ENCODE data around the gene ANKRD10. TPM values are rescaled to one million over a fixed set of nuclear protein-coding genes. Genes with fewer than 3 reads are reported as not detected.

ANKRD10 gene
- total and polyA plus RNA-seq, 2 of the 8 experiments (the other 6 are each of a cell fraction or from before 2014, with no cell fraction given), result 146 to 218 TPM

DNA sequence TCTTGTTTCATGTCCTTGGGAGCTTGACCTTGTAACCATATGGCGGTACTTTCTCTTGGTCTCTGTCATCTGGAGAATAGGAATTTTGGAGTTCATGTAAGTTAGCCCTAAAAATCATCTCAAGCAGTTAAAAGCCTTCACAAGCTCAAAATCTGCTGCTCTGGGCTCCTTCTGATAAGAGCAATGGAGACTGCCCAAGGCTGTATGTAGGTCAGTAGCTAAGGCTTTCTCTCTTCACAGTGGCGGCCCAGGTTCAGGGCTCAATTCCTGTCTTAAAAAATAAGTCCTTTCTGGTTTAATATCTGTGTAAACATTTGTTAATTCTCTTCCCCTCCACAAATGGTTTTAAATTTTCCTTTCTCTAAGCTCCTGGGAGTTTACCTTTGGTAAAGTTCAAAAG is 45.3 kb upstream of the ANKRD10 start:
- H3K56ac ChIP-seq (replicated peaks; ENCODE audit: insufficient read length, low read depth, low read length), result no peak overlapping the region
- ChIA-PET POLR2A (ENCODE audit: partially characterized antibody) (no interaction called here), CTCF (ENCODE audit: partially characterized antibody) (interaction anchor here (0.6 to 1.6 kb wide), 5 partner anchors 10 to 173 kb away, joined by 3 to 5 read pairs (median 3); no protein-coding TSS in a partner anchor)
- no peak overlapping the region for H2BK15ac ChIP-seq (ENCODE audit: low read length)
- H2BK12ac ChIP-seq (ENCODE audit: low read depth, low read length), result no peak overlapping the region
- no peaks in the 10 kb centered on the region for H3K27me3 ChIP-seq (replicated peaks in 1 of 4; ENCODE audit: control insufficient read depth in 3 of 4, extremely low read depth in 1 of 4, insufficient read depth in 3 of 4, low read length in 3 of 4)
- no peak overlapping the region for H3K27ac ChIP-seq (ENCODE audit: low read depth, low read length)
- H3K4me1 ChIP-seq (replicated peaks in 1 of 4; ENCODE audit: control insufficient read depth in 3 of 4, insufficient read depth in 4 of 4, low read length in 3 of 4), result no peaks in the 10 kb centered on the region
- H3K9me3 ChIP-seq (ENCODE audit: insufficient read depth in 2 of 2, low read depth in 1 of 2, low read length in 1 of 2), result peaks cover 17 to 23% of the 10 kb centered on the region in 2 experiments; a peak in 3 of 4 replicates
- H3K4ac ChIP-seq (replicated peaks; ENCODE audit: insufficient read length, low read depth, low read length), result no peak overlapping the region
- H4K91ac ChIP-seq (replicated peaks; ENCODE audit: insufficient read length, low read length), result no peak overlapping the region
- H2BK5ac ChIP-seq (ENCODE audit: low read depth, low read length), result no peak overlapping the region
- no peaks in the 10 kb centered on the region for H3K36me3 ChIP-seq (ENCODE audit: control insufficient read depth in 2 of 4, insufficient read depth in 4 of 4, low read length in 3 of 4)
- DNase-seq (ENCODE audit: low read depth in 1 of 2, low spot score in 2 of 2), result no peak
- 89% methylated on average over 2 of the region's 2 CpGs; no CpG with 5 or more reads in 1 of the 2 experiments for WGBS, 2 experiments (ENCODE audit: extremely low coverage in 1 of 2, insufficient coverage in 1 of 2, insufficient read length in 1 of 2, insufficient replicate concordance in 2 of 2, low coverage in 1 of 2, low lambda C conversion rate in 2 of 2, missing lambda C conversion rate in 1 of 2)
- H3K18ac ChIP-seq (ENCODE audit: extremely low read depth, low read length), result no peak overlapping the region
- no peaks in the 10 kb centered on the region for H3K79me1 ChIP-seq (ENCODE audit: low read depth, low read length)
- H3K23ac ChIP-seq (ENCODE audit: insufficient read length), result no peak overlapping the region
- H3K23me2 ChIP-seq (ENCODE audit: low read depth, low read length), result no peaks in the 10 kb centered on the region
- no peak overlapping the region for H4K8ac ChIP-seq (ENCODE audit: extremely low read depth, insufficient read depth, low read length)
- H3K79me2 ChIP-seq (ENCODE audit: control insufficient read depth in 1 of 2, insufficient read depth in 2 of 2, low read length in 2 of 2), result no peaks in the 10 kb centered on the region
- no peak overlapping the region for H4K5ac ChIP-seq (ENCODE audit: insufficient read length, low read depth, low read length)
- no peak overlapping the region for H2BK120ac ChIP-seq (replicated peaks; ENCODE audit: low read depth, low read length)
- H3K4me2 ChIP-seq (ENCODE audit: insufficient read depth in 1 of 2, low read depth in 2 of 2, low read length in 2 of 2), result no peak overlapping the region
- no peaks in the 10 kb centered on the region for H4K20me1 ChIP-seq (replicated peaks in 1 of 2; ENCODE audit: control insufficient read depth in 1 of 2, insufficient read depth in 2 of 2, low read length in 2 of 2)
- H2AK5ac ChIP-seq (ENCODE audit: low read depth, low read length), result no peak overlapping the region
- no peak for FAIRE-seq
- no peak overlapping the region for H3K4me3 ChIP-seq (ENCODE audit: extremely low read depth in 1 of 4, insufficient read depth in 2 of 4, low read depth in 3 of 4, low read length in 4 of 4)
- H2AFZ ChIP-seq (ENCODE audit: low read length), result no peak overlapping the region
- no peak overlapping the region for H3K9ac ChIP-seq (replicated peaks in 1 of 4; ENCODE audit: extremely low read depth in 1 of 4, low read depth in 3 of 4, low read length in 3 of 4)
- H2BK20ac ChIP-seq (ENCODE audit: low read length), result no peak overlapping the region
- no peak overlapping the region for H3K14ac ChIP-seq (ENCODE audit: insufficient read length)
- no peak for TF ChIP-seq HDAC2 (IDR thresholded peaks at IDR 0.05; ENCODE audit: borderline replicate concordance in 1 of 2, low read depth in 2 of 2, low read length in 2 of 2)
- no peak for TF ChIP-seq POU5F1 (IDR thresholded peaks at IDR 0.05; ENCODE audit: low read depth, low read length)
- no peak for TF ChIP-seq TBP (IDR thresholded peaks at IDR 0.05; ENCODE audit: low read depth, low read length)
- no peak for TF ChIP-seq CBX8 (IDR thresholded peaks at IDR 0.05; ENCODE audit: borderline replicate concordance, low read depth, low read length)
- TF ChIP-seq POLR2A (IDR thresholded peaks at IDR 0.05; ENCODE audit: control extremely low read depth in 1 of 2, low read depth in 2 of 2, low read length in 2 of 2), result no peak
- TF ChIP-seq SP2 (IDR thresholded peaks at IDR 0.05; ENCODE audit: low read length), result no peak
- no peak for TF ChIP-seq EP300 (IDR thresholded peaks at IDR 0.05; ENCODE audit: borderline replicate concordance in 1 of 2, low read depth in 2 of 2, low read length in 2 of 2)
- no peak for TF ChIP-seq RXRA (IDR thresholded peaks at IDR 0.05; ENCODE audit: insufficient read depth, low read depth, low read length)
- no peak for TF ChIP-seq YY1 (IDR thresholded peaks at IDR 0.05; ENCODE audit: low read depth, low read length)
- TF ChIP-seq TEAD4 (IDR thresholded peaks at IDR 0.05; ENCODE audit: low read depth, low read length), result no peak
- TF ChIP-seq BCL11A (IDR thresholded peaks at IDR 0.05; ENCODE audit: low read depth in 2 of 2, low read length in 2 of 2), result no peak
- no peak for TF ChIP-seq KDM4A (IDR thresholded peaks at IDR 0.05; ENCODE audit: low read depth, low read length, severe bottlenecking)
- no peak for TF ChIP-seq CTBP2 (IDR thresholded peaks at IDR 0.05; ENCODE audit: borderline replicate concordance, insufficient read depth, insufficient read length, low read length)
- TF ChIP-seq CBX5 (IDR thresholded peaks at IDR 0.05; ENCODE audit: low read depth, low read length), result no peak
- no peak for TF ChIP-seq KDM5A (IDR thresholded peaks at IDR 0.05; ENCODE audit: low read length)

Data from H1 (cell line).